ENCODE measurements around the gene UCMA.
"Not testable (repeated sequence)": the region's sequence is repeated elsewhere in the genome, so short reads cannot be mapped to it uniquely, and the experiment has no call there.

The UCMA gene

GRCh38 chr10:13256627-13257026 lies 22.5 kb upstream of the UCMA start:
- Mint-ChIP-seq H3K4me1 (peaks cover 7% of the 10 kb centered on the region), H3K36me3 (ENCODE audit: low read depth) (peaks cover 12% of the 10 kb centered on the region), H3K27ac (no peak overlapping the region), H3K4me3 (no peak overlapping the region), H3K9me3 (peaks cover 25% of the 10 kb centered on the region), H3K27me3 (ENCODE audit: low read depth, poor library complexity) (peaks cover 3% of the 10 kb centered on the region)
- no peak for DNase-seq
- TF ChIP-seq CTCF (IDR thresholded peaks at IDR 0.05) = no peak

GRCh38 chr10:13253726-13254125 lies 19.6 kb upstream of the UCMA start:
- H3K36me3 Mint-ChIP-seq (ENCODE audit: low read depth) = peaks cover 6% of the 10 kb centered on the region
- peaks cover 3% of the 10 kb centered on the region for H3K27me3 Mint-ChIP-seq (ENCODE audit: low read depth, poor library complexity)
- H3K27ac Mint-ChIP-seq = no peak overlapping the region
- no peak for TF ChIP-seq CTCF (IDR thresholded peaks at IDR 0.05)
- no peak for DNase-seq
- H3K9me3 Mint-ChIP-seq = peaks cover 11% of the 10 kb centered on the region
- no peak overlapping the region for H3K4me3 Mint-ChIP-seq
- H3K4me1 Mint-ChIP-seq = peaks cover 7% of the 10 kb centered on the region

- H3K4me3 Mint-ChIP-seq = no peak overlapping the region
- H3K27ac Mint-ChIP-seq = no peak overlapping the region
- no peak for TF ChIP-seq CTCF (IDR thresholded peaks at IDR 0.05)
- no peaks in the 10 kb centered on the region for H3K36me3 Mint-ChIP-seq (ENCODE audit: low read depth)
- H3K4me1 Mint-ChIP-seq = peaks cover 5% of the 10 kb centered on the region
- no peak for DNase-seq
- H3K9me3 Mint-ChIP-seq = peaks cover 6% of the 10 kb centered on the region
- H3K27me3 Mint-ChIP-seq (ENCODE audit: low read depth, poor library complexity) = peaks cover 3% of the 10 kb centered on the region
Observed at GRCh38 chr10:13247784-13248183, 13.6 kb upstream of the UCMA start.

- Mint-ChIP-seq H3K27me3 (ENCODE audit: low read depth, poor library complexity) (peaks cover 3% of the 10 kb centered on the region), H3K9me3 (peaks cover 6% of the 10 kb centered on the region), H3K4me1 (peaks cover 5% of the 10 kb centered on the region), H3K36me3 (ENCODE audit: low read depth) (no peaks in the 10 kb centered on the region), H3K27ac (no peak overlapping the region), H3K4me3 (no peak overlapping the region)
- no peak for DNase-seq
- TF ChIP-seq CTCF (IDR thresholded peaks at IDR 0.05) = no peak
Observed at GRCh38 chr10:13247246-13247645, 13.1 kb upstream of the UCMA start.

- not testable (repeated sequence) for H3K4me3 Mint-ChIP-seq; H3K27ac Mint-ChIP-seq; H3K9me3 Mint-ChIP-seq; DNase-seq; H3K27me3 Mint-ChIP-seq (ENCODE audit: low read depth, poor library complexity); H3K36me3 Mint-ChIP-seq (ENCODE audit: low read depth)
- peaks cover 14% of the 10 kb centered on the region for H3K4me1 Mint-ChIP-seq
Observed at GRCh38 chr10:13242260-13242659, 8.1 kb upstream of the UCMA start.

GRCh38 chr10:13241613-13242012 lies 7.4 kb upstream of the UCMA start:
- TF ChIP-seq CTCF (IDR thresholded peaks at IDR 0.05) = no peak

More at GRCh38 chr10:13241613-13242012, 7.4 kb upstream of the UCMA start:
- peaks cover 8% of the 10 kb centered on the region for H3K27me3 Mint-ChIP-seq (ENCODE audit: low read depth, poor library complexity)
- peaks cover 3% of the 10 kb centered on the region for H3K9me3 Mint-ChIP-seq
- peaks cover 17% of the 10 kb centered on the region for H3K4me1 Mint-ChIP-seq
- no peak overlapping the region for H3K4me3 Mint-ChIP-seq
- H3K36me3 Mint-ChIP-seq (ENCODE audit: low read depth) = no peaks in the 10 kb centered on the region
- no peak for DNase-seq
- no peak overlapping the region for H3K27ac Mint-ChIP-seq
